HG03097 (cell line): Measurements from ENCODE around the gene ELL2.

Source experiments
- ATAC-seq: cut with Tn5 transposase; IDR thresholded peaks from one replicate; pipeline ENCODE4 v1.9.1; 2021; ENCODE audit not compliant: unreplicated experiment, low FRiP score

The ELL2 gene

GRCh38 chr5:95886340-95887044, 75.2 kb downstream of the ELL2 start:
- ATAC-seq = no peak

DNA sequence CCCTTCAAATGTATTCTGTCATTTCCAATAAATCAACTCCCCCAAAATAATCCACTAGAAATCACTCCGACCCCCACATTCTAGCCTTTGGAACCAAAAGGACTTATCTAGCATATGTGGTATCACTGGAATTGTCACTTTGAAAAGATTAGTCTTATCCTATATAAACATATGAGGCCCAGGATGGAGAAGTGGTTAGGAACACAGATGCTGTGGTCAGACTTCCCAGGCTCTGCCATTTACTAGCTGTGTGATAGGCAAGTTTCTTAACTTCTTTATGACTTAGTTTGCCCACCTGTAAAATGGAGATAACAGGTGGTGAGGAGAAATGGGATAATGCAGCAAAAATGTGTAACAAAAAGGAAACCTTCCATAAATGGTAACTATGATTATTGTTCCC, 77.1 kb downstream of the ELL2 start:
- ATAC-seq = no peak

DNA sequence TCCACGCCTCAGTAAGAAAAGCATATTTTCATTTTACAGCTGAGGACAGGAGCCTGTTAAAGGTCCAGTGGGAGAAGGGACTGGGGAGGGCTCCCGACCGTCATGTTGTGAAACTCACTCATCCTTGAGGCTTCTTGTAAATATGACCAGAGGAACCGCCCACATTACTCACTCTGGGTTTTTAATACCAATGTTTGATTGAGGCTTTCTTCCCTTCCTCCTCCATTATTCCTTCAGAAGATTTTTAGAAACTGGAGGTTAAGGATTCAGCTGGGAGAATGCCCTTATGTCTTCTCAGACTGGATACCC, 77.7 kb downstream of the ELL2 start:
- ATAC-seq = peak; percentile 64

- peak; percentile 51 for ATAC-seq
These were observed 78.2 kb downstream of the ELL2 start for GRCh38 chr5:95883185-95884016.

- ATAC-seq = no peak
These were observed 79.8 kb downstream of the ELL2 start for GRCh38 chr5:95881833-95882232.

GRCh38 chr5:95880081-95880926, 81.3 kb downstream of the ELL2 start:
- ATAC-seq = no peak

- no peak for ATAC-seq
These were observed 82.0 kb downstream of the ELL2 start for GRCh38 chr5:95879661-95880060.

GRCh38 chr5:95878417-95879323, 83.0 kb downstream of the ELL2 start:
- ATAC-seq = no peak

- ATAC-seq = no peak
These were observed 84.9 kb downstream of the ELL2 start for GRCh38 chr5:95876782-95877181.

- ATAC-seq = no peak
These were observed 87.4 kb downstream of the ELL2 start for GRCh38 chr5:95874246-95874645.

GRCh38 chr5:95873351-95873750, 88.3 kb downstream of the ELL2 start:
- ATAC-seq = no peak

DNA sequence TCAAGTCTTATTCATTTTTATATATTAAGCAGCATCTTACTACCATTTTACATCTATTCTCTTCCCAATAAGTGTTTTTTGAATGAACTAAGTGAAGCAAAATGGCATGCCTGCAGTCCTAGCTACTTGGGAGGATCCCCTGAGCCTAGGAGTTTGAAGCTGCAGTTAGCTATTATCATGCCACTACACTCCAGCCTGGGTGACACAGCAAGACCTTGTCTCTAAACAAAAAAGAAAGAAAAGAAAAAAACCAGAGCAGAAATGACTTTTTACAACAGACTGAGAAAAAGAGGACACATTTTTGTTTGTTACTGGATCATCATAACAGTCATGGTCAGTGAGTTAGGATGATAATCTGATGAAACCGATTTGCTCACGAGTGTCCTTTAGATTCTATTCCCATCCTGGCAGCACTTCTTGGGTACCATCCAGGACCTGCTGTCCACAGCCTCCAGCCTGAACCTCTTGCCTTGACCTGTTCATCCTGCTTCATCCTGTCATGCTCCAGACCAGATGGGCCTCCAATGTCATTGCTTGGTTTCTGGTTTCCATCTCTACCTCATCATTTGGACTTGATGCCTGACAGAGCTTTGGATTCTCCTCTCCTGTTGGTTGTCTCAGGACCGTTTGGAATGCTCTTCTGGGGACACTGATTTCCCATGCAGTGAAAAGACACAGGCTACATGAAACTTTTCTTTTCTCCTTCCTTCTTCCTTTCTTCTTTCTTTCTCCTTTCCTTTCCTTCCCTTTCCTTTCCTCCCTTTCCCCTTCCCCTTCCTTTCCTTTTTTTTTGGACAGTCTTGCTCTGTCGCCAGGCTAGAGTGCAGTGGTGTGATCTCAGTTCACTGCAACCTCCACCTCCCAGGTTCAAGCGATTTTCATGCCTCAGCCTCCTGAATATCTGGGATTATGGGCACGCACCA, 89.0 kb downstream of the ELL2 start:
- ATAC-seq = no peak

DNA sequence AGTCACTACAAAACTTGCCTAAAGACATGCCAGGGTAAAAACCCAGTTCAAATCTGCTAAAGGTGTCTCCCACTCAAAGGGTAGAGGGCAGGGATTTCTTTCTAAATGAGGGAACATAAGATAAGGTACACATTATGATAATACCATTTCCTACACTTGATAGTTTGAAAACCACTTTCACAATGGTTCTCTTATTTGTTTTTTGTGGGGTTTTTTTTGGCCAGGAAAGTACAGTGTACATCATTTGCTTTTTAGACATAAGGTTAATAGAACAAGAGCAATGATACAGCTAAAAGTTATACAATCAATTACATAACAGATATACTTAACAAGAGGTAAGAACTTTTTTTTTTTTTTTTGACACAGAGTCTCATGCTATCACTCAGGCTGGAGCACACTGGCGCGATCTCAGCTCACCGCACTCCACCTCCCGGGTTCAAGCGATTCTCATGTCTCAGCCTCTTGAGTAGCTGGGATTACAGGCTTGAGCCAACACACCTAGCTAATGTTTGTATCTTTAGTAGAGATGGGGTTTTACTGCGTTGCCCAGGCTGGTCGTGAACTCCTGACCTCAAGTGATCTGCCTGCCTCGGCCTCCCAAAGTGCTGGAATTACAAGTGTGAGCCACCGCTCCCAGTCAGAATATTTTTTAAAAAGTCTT, 90.4 kb downstream of the ELL2 start:
- no peak for ATAC-seq

DNA sequence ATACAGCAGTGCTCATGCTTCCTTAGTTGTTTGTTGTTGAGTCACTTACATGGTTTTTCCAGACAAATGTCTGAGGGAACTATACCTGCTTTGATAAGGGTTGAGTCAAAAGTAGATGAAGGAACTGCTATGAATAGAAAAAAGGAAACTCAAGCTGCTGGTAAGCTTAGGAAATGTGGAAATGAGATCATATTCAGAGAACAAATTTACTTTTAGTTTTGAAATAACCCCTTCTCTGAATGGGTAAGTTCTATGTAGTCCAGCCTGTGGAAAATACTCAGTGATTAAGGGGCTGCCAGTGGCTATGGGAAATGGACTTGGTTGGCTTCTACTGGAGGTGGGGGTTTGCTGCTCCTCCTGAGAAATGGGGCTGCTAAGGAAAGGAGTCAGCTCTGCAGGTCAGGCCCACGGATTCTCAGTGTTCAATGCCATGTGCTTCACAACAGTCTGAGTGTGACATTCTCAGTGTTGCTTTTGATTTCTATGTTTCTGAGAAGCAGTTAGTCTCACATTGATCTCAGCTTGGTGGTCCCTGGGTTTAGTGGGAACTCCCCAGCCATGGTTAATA, 91.5 kb downstream of the ELL2 start:
- ATAC-seq = peak; percentile 59

- ATAC-seq = peak; percentile 50
These were observed 92.3 kb downstream of the ELL2 start for GRCh38 chr5:95869173-95869855.

GRCh38 chr5:95868136-95868535, 93.5 kb downstream of the ELL2 start:
- no peak for ATAC-seq

GRCh38 chr5:95866435-95867040, 95.1 kb downstream of the ELL2 start:
- no peak for ATAC-seq
